Measurements from ENCODE around the gene RGS9. TPM values are rescaled to one million over a fixed set of nuclear protein-coding genes. Genes with fewer than 3 reads are reported as not detected.

The RGS9 gene
- total and polyA plus RNA-seq, 10 of the 15 experiments (the other 5 are each of a cell fraction or from before 2014, with no cell fraction given): 1.1 to 10.6 (median 5.6) TPM

GRCh38 chr17:65123757-65124675, 13.2 kb upstream of the RGS9 start:
- no peak for TF ChIP-seq MEF2A (IDR thresholded peaks at IDR 0.05; ENCODE audit: insufficient read depth, low read depth, low read length)
- H3K4me1 ChIP-seq (ENCODE audit: control insufficient read depth, insufficient read depth, low read length): peaks cover 20% of the 10 kb centered on the region
- H3K4me3 ChIP-seq: peak overlapping the region; percentile 60
- ChIA-PET RAD21 (ENCODE audit: unreplicated experiment) (interaction anchor here (1.3 to 1.9 kb wide), 4 partner anchors 13 to 58 kb away, joined by 3 to 5 read pairs (median 4); partner anchors contain the start of gene RGS9), POLR2A (interaction anchor here (1.1 to 1.8 kb wide), 2 partner anchors 24 to 58 kb away, joined by 3 to 5 read pairs; no protein-coding TSS in a partner anchor), CTCF (interaction anchor here (0.7 to 1.9 kb wide), 5 partner anchors 10 to 31 kb away, joined by 3 to 9 read pairs (median 3); partner anchors contain the start of gene RGS9), SMC1A (ENCODE audit: uncharacterized antibody, unreplicated experiment) (interaction anchor here (1.3 to 2.5 kb wide), 4 partner anchors 10 to 31 kb away, joined by 5 to 7 read pairs (median 6); no protein-coding TSS in a partner anchor)
- H3K4me2 ChIP-seq (ENCODE audit: control insufficient read depth, insufficient read depth): peak overlapping the region; percentile 95
- WGBS (ENCODE audit: insufficient coverage, insufficient replicate concordance, low lambda C conversion rate, missing lambda C conversion rate): 55% methylated on average over 9 of the region's 9 CpGs
- H3K9ac ChIP-seq (ENCODE audit: control insufficient read depth, insufficient read depth, low read length): peak overlapping the region; percentile 79
- no peaks in the 10 kb centered on the region for H3K9me3 ChIP-seq (replicated peaks; ENCODE audit: control insufficient read depth, insufficient read depth, low read length)
- peak overlapping the region; percentile 99 for H2AFZ ChIP-seq (ENCODE audit: control insufficient read depth, low read depth, low read length)
- no peaks in the 10 kb centered on the region for H4K20me1 ChIP-seq (ENCODE audit: control insufficient read depth, insufficient read depth)
- in situ Hi-C loops (cut with MboI) (no loop called here), intact Hi-C loops (cut with micrococcal nuclease; ENCODE audit: unreplicated experiment) (loop anchor here (2.0 to 5.0 kb wide), 3 partner anchors 57 to 147 kb away; no protein-coding TSS in a partner anchor)
- H3K79me2 ChIP-seq (ENCODE audit: control insufficient read depth, insufficient read depth, low read length): no peaks in the 10 kb centered on the region
- no peak; the same call in 2 of the 3 replicates for ATAC-seq
- no peaks in the 10 kb centered on the region for H3K36me3 ChIP-seq (ENCODE audit: control insufficient read depth in 2 of 2, insufficient read depth in 2 of 2, low read length in 1 of 2)
- H3K27me3 ChIP-seq (replicated peaks in 1 of 2; ENCODE audit: control insufficient read depth in 2 of 2, insufficient read depth in 2 of 2, low read length in 1 of 2): no peaks in the 10 kb centered on the region
- no peak for FAIRE-seq
- H3K27ac ChIP-seq (ENCODE audit: control insufficient read depth, insufficient read depth): peak overlapping the region; percentile 73
- no TSS peak for BruUV-seq (replicated peaks)
- DNase-seq (ENCODE audit: low read depth, low spot score): no peak

- no peaks in the 10 kb centered on the region for H3K36me3 ChIP-seq (ENCODE audit: control insufficient read depth in 2 of 2, insufficient read depth in 2 of 2, low read length in 1 of 2)
- 12% methylated on average over 3 of the region's 5 CpGs for WGBS (ENCODE audit: insufficient coverage, insufficient replicate concordance, low lambda C conversion rate, missing lambda C conversion rate)
- H4K20me1 ChIP-seq (ENCODE audit: control insufficient read depth, insufficient read depth): no peaks in the 10 kb centered on the region
- ChIA-PET RAD21 (ENCODE audit: unreplicated experiment) (no interaction called here), CTCF (interaction anchor here (1.2 to 1.9 kb wide), 2 partner anchors 9 to 67 kb away, joined by 3 to 6 read pairs; no protein-coding TSS in a partner anchor), SMC1A (ENCODE audit: uncharacterized antibody, unreplicated experiment) (no interaction called here), POLR2A (interaction anchor here (0.6 kb wide), 1 partner anchor 67 kb away, joined by 3 read pairs; no protein-coding TSS in a partner anchor)
- DNase-seq (ENCODE audit: low read depth, low spot score) (no peak), FAIRE-seq (no peak), ATAC-seq (no peak)
- BruUV-seq (replicated peaks): no TSS peak
- no peaks in the 10 kb centered on the region; the same call in 1 of the 2 replicates for H3K4me1 ChIP-seq (ENCODE audit: control insufficient read depth, insufficient read depth, low read length)
- in situ Hi-C loops (cut with MboI): no loop called here
- no peaks in the 10 kb centered on the region for H3K27me3 ChIP-seq (replicated peaks in 1 of 2; ENCODE audit: control insufficient read depth in 2 of 2, insufficient read depth in 2 of 2, low read length in 1 of 2)
- H3K4me3 ChIP-seq: no peak overlapping the region
- no peak overlapping the region; the same call in 1 of the 2 replicates for H2AFZ ChIP-seq (ENCODE audit: control insufficient read depth, low read depth, low read length)
- TF ChIP-seq ZNF24 (IDR thresholded peaks at IDR 0.05): no peak
- 0 out of 2 replicates have a peak, but pooled peaks have one; percentile 6 for TF ChIP-seq RUNX3 (IDR thresholded peaks at IDR 0.05; ENCODE audit: low read length)
- TF ChIP-seq TAF1 (IDR thresholded peaks at IDR 0.05; ENCODE audit: borderline replicate concordance, low read depth, low read length): no peak
- no peak for TF ChIP-seq HCFC1 (IDR thresholded peaks at IDR 0.05; ENCODE audit: low read length)
- peak; percentile 24; the same call in 1 of the 2 replicates for TF ChIP-seq SPI1 (IDR thresholded peaks at IDR 0.05; ENCODE audit: borderline replicate concordance, insufficient read depth, low read depth, low read length)
- no peak for TF ChIP-seq ZNF592 (IDR thresholded peaks at IDR 0.05)
- no peak overlapping the region; the same call in 1 of the 2 replicates for H3K9ac ChIP-seq (ENCODE audit: control insufficient read depth, insufficient read depth, low read length)
- H3K9me3 ChIP-seq (replicated peaks; ENCODE audit: control insufficient read depth, insufficient read depth, low read length): no peaks in the 10 kb centered on the region
- no peaks in the 10 kb centered on the region for H3K79me2 ChIP-seq (ENCODE audit: control insufficient read depth, insufficient read depth, low read length)
- H3K4me2 ChIP-seq (ENCODE audit: control insufficient read depth, insufficient read depth): no peak overlapping the region
- intact Hi-C loops (cut with micrococcal nuclease; ENCODE audit: unreplicated experiment): no loop called here
- no peak overlapping the region for H3K27ac ChIP-seq (ENCODE audit: control insufficient read depth, insufficient read depth)
Measured at GRCh38 chr17:65130832-65131231, 6.3 kb upstream of the RGS9 start.

Data from GM12878 (cell line).